HG03060 (cell line): ENCODE data around the gene HCRTR1.
A peak's percentile ranks its signal among the peaks of the same experiment; 100 is the strongest.

Source experiments
- ATAC-seq: cut with Tn5 transposase; IDR thresholded peaks from one replicate; pipeline ENCODE4 v1.9.1; 2021; ENCODE audit warnings: low read depth, moderate number of reproducible peaks; ENCODE audit not compliant: unreplicated experiment

HCRTR1 gene

DNA sequence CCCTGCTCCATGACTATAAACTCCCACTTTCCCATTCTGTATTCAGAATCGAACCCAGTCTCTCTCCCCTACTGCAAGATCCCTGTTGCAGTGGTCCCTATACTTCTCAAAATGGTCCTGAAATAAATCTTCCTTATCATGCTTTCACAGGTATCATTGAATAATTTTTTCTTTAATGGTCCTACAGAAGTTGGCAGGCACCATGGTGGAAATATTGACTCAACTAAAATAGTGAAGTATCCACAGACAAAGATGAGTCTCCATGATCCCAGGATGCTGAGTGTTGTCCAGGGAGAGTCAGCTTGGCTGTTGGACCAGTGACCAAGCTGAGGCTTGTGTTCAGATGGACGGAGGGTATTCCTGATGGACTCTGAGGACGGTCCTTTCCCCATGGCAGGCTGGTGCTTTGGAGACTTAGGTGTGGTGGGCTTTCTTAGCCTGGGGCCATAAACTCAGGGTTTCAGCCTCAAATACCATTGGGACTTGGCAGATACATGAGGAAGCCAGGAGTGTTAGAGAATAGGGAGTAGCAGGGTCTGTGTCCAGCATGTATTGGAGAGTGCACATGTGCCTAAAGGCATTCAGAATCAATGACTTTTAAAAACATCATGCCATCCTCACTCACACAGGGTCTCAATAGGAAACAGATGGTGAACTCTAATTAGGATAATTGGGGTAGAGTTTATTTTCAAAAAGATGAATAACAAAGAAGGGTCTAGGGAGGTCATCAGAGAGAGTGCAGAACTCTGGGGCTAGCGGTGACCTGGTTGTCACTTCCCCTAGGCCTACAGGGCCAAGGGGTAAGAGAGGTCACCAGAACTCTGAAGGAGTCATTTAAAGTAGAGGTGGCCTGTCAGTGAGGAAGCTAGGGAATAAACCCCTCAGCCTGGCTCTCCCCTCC lies 21.4 kb upstream of the HCRTR1 start:
- no peak for ATAC-seq

DNA sequence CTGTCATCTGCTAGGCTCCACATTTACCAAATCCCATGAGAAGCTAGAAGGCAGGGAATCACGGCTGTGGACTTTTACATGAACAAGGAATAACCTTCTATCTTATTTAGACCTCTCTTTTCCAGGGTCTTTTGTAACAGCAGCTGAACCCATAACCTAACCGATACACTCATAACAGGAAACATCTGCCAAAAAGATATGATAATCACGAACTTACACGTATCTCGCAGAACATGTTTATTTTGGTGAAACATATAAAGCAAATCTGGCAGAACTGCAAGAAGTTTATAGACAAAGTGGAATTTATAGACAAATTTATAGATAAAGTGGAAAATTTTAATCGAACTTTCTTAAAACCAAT lies 20.8 kb upstream of the HCRTR1 start:
- no peak for ATAC-seq

- ATAC-seq = no peak
These were observed 18.5 kb upstream of the HCRTR1 start for GRCh38 chr1:31598980-31599379.

- ATAC-seq = no peak
These were observed 16.8 kb upstream of the HCRTR1 start for GRCh38 chr1:31600641-31601040.

GRCh38 chr1:31602081-31602480 lies 15.4 kb upstream of the HCRTR1 start:
- ATAC-seq = no peak

DNA sequence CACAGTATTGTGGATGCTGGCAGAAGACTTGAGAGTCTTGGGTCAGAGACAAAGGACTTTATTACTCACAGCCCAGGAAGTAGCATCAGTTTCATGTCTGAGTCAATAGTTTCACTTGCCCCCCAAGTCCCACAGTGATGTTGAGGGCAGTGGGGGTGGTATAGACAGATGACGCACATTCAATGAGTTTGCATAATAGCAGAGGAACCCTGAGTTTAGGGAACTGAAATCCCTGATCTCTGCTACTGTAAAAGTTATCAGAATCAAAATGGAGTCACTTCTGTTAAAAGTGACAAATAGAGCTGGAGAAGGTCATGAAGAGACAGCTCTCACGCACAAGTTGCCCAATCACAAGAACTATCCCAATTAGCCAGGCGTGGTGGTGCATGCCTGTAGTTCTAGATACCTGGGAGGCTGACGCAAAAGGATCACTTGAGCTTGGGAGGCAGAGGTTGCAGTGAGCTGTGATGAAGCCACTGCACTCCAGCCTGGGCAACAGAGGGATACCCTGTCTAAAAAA lies 11.5 kb upstream of the HCRTR1 start:
- peak; percentile 92 for ATAC-seq

DNA sequence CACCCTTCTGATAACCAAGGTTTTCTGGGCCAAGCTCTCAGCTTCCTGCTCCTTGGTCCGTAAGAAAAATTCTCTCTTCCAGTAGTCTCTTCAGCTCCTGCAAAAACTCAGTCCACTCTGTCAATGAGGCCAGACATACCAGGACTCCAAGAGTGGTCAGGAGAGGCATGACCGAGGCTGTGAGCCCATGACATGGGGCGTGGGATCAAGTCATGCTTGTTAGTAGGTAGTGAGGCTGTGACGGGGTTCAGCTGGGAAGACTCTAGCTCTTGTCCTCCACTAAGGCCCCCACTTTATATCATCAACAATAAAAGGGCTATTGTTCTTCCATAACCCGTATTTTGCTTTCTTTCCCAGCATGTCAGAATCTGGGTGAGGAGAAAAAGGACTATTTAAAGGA lies 10.1 kb upstream of the HCRTR1 start:
- ATAC-seq = no peak

DNA sequence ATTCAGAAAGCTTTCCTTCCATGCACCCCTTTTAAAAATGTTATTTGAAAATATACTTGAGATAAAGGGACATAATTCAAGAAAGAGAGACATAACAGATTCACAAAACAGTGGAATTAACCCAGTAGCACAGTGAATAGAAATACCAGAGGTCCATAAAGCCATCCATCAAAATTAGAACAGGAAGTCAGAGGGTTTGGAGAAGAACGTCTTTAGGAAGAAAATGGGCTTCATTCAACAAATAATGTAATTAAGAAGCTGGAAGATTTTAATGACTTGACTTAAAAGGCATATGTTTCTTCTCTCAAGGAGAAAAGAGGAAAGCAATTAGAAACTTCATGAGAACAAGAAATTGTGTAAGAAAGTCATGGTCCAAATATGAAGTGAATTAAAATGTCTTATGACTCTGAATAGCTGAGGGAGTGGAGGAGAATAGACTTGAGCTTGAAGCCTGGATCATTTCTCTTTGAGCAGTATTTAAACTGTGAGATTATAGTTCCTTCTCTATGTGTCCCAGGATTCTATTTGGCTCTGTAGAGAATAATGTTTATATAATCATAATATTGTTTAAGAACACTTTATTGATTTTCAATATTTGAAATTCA lies 7.9 kb upstream of the HCRTR1 start:
- ATAC-seq = no peak

DNA sequence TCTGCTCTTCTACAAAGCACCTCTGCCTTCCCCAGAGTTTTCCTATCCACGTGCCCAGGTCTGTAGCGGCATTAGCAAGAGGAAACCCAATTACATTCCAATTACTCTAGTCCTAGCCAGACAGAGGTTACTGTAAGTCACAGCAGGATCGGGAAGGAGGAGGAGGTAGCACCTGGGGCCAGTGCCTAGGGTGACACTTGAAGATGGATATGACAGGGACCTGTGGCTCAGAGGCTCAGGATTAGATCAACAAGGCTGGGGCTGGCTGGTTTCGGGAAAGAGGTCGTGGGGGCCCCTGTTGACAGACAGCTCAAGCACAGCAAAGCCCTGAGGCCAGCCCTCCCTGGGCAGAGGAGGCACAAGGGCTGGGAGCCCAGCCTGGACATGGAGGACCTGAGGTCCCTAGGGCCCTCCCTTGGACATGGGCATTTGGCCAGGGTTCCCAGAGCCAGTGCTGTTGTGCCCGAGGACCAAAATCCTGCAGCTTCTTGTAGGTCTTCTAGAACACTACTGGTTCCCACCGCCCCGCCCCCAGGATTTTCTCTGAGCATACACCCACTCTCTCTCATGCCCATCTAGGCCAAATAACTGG lies 3.0 kb upstream of the HCRTR1 start:
- no peak for ATAC-seq

DNA sequence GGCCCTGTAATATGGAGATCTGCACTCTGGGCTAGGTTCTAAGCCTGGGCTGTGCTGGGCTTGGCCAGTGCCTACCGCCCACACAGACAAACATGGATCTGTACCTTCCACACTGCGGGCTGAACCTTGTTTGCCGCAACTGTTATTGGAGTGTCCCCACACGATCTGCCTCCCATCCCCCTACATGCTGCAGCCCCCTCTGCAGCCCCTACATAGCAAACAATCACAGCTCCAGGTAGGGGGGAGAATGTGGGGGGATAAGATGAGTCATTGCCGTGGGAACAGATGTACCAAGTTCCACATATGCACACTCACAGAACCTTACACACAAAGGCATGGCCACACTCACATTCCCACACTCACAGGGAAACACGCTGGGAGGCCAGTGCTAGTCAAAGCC lies 2.1 kb upstream of the HCRTR1 start:
- ATAC-seq = no peak

- ATAC-seq = no peak
These were observed 1.6 kb upstream of the HCRTR1 start for GRCh38 chr1:31615939-31616338.

DNA sequence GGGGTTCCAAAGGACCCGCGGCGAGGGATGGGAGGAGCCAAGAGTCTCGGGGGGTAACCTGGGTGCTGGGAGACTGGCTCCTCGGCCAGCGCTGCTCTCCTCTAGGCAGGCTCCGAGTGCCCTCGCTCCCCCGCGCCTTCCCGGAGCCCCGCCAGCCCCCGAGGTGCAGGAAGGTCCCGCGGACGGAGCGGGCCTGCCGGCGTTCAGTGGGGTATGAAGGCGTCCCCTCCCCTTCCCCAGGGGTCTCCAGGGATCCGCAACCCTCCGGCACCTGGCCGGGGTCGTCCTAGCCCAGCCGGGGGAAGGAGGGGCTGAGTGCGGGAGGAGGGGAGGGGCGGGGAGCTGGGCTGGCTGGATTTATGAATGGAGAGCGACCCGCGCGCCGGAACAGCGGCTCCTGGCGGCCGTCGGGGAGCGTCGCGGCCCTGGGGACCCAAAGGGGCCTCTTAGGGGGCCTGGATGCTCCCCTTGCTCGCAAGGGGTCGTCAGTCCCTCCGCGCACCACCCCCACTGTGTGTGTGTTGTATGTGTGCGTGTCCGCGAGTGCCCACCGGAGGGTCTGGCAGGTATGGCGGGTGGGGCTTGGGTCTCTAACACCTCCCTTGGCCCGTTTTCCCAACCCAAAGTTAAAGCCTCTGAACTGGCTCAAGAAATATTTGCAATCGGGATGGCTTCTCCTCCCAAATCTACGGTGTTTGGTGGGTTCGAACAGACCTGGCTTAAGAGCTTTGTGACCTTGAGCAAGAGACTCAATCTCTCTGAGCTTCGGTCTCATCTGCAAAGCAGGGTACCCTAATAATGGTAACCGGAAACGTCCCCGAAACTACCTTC lies 642 bp downstream of the HCRTR1 start:
- ATAC-seq = no peak

DNA sequence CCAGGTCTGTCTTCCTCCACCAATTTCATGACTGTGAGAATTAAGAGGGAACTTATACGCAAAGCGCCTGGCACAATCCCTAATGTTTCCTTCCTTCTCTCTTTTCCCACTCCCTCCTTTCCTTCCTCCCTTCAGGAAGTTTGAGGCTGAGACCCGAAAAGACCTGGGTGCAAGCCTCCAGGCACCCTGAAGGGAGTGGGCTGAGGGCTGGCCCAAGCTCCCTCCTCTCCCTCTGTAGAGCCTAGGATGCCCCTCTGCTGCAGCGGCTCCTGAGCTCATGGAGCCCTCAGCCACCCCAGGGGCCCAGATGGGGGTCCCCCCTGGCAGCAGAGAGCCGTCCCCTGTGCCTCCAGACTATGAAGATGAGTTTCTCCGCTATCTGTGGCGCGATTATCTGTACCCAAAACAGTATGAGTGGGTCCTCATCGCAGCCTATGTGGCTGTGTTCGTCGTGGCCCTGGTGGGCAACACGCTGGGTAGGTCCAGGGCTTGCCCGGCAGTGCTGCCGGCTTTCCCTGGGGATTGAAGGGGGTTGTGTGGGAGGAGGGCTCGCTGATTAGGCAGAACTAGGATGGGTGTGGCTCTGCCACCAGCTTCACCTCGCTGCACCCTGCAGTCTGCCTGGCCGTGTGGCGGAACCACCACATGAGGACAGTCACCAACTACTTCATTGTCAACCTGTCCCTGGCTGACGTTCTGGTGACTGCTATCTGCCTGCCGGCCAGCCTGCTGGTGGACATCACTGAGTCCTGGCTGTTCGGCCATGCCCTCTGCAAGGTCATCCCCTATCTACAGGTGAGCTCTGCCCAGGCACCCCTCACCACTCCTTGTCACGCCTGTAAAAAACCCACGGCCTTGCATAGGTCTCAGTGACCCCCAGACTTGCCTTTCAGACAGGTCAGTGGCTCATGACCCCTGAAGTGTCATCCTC lies 1.7 kb downstream of the HCRTR1 start:
- no peak for ATAC-seq

- no peak for ATAC-seq
These were observed 3.4 kb downstream of the HCRTR1 start for GRCh38 chr1:31620631-31621497.

DNA sequence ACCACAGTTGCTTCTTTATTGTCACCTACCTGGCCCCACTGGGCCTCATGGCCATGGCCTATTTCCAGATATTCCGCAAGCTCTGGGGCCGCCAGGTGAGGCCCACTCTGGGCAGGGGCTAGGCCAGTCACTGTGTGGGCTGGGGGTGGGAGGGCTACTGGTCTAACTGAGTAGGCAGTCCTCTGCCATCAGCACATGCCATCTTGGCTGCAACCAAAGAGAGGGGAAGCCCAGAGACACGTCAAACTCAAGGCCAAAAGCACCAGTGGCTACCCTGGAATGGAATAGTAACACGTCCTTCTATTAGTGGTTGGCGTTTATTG lies 4.0 kb downstream of the HCRTR1 start:
- ATAC-seq = no peak

DNA sequence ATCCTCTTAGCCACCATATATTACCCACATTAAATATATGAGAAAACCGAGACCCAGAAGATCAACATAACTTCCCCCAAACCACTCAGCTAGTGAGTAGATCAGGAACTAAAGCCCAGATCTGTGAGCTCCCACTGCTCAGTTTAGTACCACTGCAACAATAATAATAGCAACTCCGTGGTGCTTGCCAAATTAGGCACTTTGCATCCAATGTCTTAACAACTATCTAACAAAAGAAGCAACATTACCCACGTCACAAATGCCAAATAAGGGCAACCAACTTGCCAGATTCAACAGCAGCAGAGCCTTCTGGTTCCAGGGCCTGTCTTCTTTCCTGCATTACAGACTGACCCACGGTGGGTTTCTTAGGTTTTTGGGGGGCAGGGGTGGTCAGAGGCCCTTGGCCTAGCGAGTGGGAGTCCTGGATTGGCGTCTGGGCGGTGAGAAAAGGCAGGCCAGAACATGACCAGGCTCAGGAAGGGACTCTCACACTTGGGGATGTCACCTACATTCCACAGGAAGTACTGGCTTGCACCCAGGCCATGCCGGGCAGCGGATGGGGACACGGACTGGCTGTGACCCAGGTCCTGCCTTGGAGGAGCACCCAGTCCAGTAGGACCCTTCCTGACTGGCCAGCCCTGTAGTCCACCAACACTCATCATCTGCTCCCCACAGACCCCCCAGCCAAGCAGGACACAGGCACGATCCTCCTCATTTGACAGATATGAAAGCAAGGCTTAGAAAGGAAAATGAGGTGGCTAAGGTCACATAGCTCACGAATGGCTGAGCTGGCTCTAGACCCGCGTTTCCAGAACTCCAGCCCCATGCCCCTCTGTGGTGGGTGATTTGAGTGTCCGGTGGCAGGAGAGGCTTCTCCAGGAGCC lies 4.6 kb downstream of the HCRTR1 start:
- no peak for ATAC-seq

GRCh38 chr1:31623365-31623764 lies 5.9 kb downstream of the HCRTR1 start:
- no peak for ATAC-seq

DNA sequence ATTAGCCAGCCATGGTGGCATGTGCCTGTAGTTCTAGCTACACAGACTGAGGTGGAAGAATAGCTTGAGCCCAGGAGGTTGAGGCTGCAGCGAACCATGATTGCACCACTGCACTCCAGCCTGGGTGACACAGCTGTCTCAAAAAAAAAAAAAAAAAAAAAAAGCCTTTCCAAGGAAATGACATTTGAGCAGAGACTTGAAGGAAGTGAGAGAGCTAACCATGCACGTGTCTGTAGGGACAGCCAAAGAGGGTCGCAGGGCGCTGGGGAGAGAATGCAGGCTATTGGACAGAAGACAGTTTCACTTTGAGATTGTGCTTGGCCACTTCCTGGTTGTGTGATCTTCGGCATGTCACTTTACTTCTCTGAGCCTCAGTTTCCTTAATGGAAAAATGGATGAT lies 6.8 kb downstream of the HCRTR1 start:
- no peak for ATAC-seq
